GM12891 (cell line): ENCODE measurements around the gene MDFIC2.
"Not testable (repeated sequence)": the region's sequence is repeated elsewhere in the genome, so short reads cannot be mapped to it uniquely, and the experiment has no call there.

Experiments
- DNase-seq: peaks from one replicate; pipeline ENCODE4 v3.0.0; 2011; ENCODE audit warnings: low spot score; ENCODE audit not compliant: insufficient read length
- FAIRE-seq: peaks from 2 replicates; lab custom pipeline; 2011; peaks lifted over from hg19 to GRCh38; lab: Jason Lieb, UNC
- PAX5 ChIP-seq: IDR thresholded peaks from 2 replicates; pipeline ENCODE4 v1.6.1; 2011; ENCODE audit warnings: low read length, moderate library complexity, mild to moderate bottlenecking; ENCODE audit not compliant: insufficient read depth, severe bottlenecking
- POLR2A ChIP-seq: IDR thresholded peaks from 2 replicates; pipeline ENCODE4 v1.6.1; 2011; ENCODE audit warnings: low read depth, low read length, control low read depth
- POLR2AphosphoS5 ChIP-seq: IDR thresholded peaks from 2 replicates; pipeline ENCODE4 v1.6.1; 2011; ENCODE audit warnings: low read depth, low read length, control low read depth
- POU2F2 ChIP-seq: IDR thresholded peaks from 2 replicates; pipeline ENCODE4 v1.6.1; 2011; ENCODE audit warnings: low read depth, mild to moderate bottlenecking, control low read depth, low read length, moderate library complexity
- SPI1 ChIP-seq: IDR thresholded peaks from 2 replicates; pipeline ENCODE4 v1.6.1; 2011; ENCODE audit warnings: low read depth, low read length, control low read depth
- TAF1 ChIP-seq: IDR thresholded peaks from 2 replicates; pipeline ENCODE4 v1.6.1; 2011; ENCODE audit warnings: low read depth, low read length, control low read depth

The MDFIC2 gene

DNA sequence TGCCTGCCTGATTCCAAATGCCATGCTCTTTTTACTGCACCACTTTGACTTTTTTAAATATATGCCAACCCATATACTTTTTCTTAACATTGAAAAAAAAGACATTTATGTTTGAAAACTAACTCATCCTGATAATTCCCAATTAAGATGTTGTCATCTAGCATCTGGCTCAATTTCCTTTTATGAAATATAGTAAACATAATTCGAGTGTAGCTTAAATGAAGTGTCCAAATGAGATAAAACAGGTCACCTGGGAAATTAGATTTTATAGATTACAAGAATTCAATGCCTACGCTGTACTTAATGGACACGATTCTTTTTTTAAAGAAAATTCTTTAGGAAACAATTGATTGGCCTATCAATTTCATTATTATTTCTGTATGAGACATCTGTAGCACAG lies 2.8 kb downstream of the MDFIC2 start:
- no peak for TF ChIP-seq POU2F2
- no peak for TF ChIP-seq PAX5
- no peak for TF ChIP-seq TAF1
- TF ChIP-seq POLR2A, result no peak
- no peak for TF ChIP-seq POLR2AphosphoS5
- TF ChIP-seq SPI1, result no peak
- no peak for FAIRE-seq
- no peak for DNase-seq

DNA sequence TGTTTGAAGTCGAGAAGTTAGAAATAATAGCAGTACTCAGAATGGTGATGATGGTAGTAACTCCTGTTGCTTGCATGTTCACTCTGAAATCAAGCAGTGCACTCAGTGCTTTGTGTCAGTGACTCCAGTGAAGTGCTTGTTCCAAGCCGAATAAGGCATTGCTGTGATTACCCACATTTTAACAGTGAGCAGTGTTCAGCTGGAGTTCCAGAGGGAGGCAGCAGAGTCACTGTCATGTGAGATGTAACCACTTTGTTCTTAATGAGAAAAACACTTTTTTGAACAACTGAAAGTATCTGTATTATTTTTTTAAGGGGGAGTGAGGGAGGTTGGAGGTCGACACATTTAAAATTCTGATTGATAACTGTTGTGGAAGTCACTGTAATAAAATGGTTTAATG lies 3.7 kb downstream of the MDFIC2 start:
- no peak for DNase-seq

DNA sequence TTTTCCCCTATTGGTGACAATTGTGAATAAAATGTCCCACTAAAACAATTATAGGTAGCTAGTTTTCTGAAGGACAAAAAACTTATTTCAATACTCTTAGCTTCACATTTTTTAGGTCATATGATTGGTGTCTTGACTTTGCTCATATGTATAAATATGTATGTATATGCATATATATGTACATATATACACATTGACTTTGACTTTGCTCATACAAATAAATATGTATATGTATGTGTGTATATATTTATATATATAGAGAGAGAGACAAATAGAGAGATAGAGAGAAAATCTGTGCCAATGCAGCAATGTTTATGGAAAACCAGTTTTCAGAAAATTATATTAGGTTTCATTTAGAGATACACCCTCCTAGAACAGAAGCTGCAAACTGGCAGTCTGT lies 5.7 kb downstream of the MDFIC2 start:
- FAIRE-seq (no peak), DNase-seq (no peak)

More for the DNA sequence above, 3.7 kb downstream of the MDFIC2 start:
- FAIRE-seq, result no peak
- no peak for TF ChIP-seq POU2F2
- no peak for TF ChIP-seq SPI1
- no peak for TF ChIP-seq POLR2AphosphoS5
- no peak for TF ChIP-seq PAX5
- no peak for TF ChIP-seq TAF1
- no peak for TF ChIP-seq POLR2A

DNA sequence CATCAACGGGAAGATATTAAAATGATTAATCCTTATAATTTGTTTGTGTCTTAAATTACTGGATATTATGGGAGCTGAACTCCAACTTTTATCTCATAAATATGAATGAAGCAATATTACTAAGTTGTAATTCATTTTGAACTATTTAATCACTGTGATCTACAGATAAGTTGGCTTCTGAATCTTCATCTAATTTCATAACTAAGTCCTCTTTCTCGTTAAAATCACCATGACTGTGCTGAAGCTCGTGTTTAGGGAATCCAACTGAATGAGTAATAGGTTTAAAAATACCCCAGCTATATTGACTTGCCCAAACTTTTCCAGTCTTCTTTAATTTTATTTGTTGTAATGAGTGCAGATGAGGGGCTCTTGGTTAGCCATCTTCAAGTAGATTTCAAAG lies 14.1 kb downstream of the MDFIC2 start:
- DNase-seq (no peak), FAIRE-seq (no peak)
- no peak for TF ChIP-seq SPI1
- TF ChIP-seq POLR2A, result no peak
- TF ChIP-seq POU2F2, result no peak
- no peak for TF ChIP-seq TAF1
- no peak for TF ChIP-seq POLR2AphosphoS5
- TF ChIP-seq PAX5, result no peak

More for the DNA sequence above, 5.7 kb downstream of the MDFIC2 start:
- no peak for TF ChIP-seq POLR2AphosphoS5
- TF ChIP-seq POU2F2, result no peak

DNA sequence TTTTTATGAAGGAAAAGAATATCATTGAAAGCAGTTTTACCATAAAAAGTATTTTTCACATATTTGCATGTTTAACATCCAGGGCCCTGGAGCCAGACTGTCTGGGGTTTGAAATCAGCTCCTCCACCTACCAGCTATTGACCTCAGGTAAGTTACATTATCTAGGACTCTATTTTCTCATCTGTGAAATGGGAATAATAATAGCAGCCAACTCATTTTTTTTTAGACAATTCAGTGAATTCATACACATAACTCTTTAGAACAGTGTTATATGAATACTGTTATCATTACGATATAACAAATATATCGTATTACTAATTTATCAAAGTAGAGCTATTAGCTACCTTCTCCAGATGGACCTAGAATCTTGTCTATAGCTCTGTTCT lies 21.3 kb downstream of the MDFIC2 start:
- FAIRE-seq, result no peak
- TF ChIP-seq TAF1, result no peak
- no peak for TF ChIP-seq SPI1
- TF ChIP-seq PAX5, result no peak
- no peak for TF ChIP-seq POLR2AphosphoS5
- no peak for TF ChIP-seq POU2F2
- no peak for DNase-seq

DNA sequence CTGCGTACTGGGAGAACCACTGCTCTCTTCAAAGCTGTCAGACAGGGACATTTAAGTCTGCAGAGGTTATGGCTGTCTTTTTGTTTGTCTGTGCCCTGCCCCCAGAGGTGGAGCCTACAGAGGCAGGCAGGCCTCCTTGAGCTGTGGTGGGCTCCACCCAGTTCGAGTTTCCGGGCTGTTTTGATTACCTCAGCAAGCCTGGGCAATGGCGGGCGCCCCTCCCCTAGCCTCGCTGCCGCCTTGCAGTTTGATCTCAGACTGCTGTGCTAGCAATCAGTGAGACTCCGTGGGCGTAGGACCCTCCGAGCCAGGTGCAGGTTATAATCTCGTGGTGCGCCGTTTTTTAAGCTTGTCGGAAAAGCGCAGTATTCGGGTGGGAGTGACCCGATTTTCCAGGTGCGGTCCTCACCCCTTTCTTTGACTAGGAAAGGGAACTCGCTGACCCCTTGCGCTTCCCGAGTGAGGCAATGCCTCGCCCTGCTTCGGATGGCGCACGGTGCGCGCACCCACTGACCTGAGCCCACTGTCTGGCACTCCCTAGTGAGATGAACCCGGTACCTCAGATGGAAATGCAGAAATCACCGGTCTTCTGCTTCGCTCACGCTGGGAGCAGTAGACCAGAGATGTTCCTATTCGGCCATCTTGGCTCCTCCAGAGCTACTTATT lies 21.9 kb downstream of the MDFIC2 start:
- DNase-seq, FAIRE-seq: not testable (repeated sequence)

DNA sequence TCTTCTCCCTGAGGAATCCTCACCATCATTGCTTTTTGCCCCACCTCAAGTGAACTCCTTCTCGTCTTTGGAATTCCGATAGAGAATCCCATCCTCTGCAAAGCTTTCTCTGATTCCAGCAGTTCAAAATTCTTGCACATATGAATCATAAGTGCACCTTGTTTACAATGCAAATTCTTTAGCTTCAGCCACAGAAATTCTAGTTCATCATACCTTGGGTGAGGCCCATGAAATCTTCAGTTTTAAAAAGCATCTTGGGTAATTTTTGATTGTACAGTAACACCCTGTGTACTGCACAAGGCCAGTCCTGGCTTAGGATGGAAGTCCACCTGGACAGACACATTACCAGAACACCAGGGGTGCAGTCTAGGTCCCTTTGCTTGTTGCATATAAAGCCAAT lies 30.8 kb downstream of the MDFIC2 start:
- FAIRE-seq (no peak), DNase-seq (no peak)
- TF ChIP-seq POLR2AphosphoS5 (no peak), PAX5 (no peak), POLR2A (no peak), SPI1 (no peak), TAF1 (no peak), POU2F2 (no peak)

DNA sequence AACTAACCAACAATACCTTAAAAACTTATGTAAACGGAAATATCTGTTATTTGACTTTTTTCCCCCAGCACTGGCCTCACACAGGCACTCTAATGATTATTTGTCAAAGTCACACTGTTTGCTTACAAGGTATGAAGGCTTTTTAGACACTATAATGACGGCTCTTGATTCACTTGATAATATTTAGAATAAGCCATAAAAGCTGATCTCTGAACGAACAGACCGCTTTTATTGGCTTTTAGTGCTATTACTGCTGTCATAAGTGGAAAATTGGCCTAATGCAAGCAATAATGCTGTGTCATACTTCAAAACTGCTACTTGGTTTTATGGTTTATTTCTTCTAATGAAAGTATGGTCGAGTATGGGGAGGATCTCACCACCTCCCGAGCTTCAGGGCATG lies 35.1 kb downstream of the MDFIC2 start:
- TF ChIP-seq TAF1 (no peak), PAX5 (no peak), POU2F2 (no peak), SPI1 (no peak), POLR2A (no peak), POLR2AphosphoS5 (no peak)
- FAIRE-seq (no peak), DNase-seq (no peak)

DNA sequence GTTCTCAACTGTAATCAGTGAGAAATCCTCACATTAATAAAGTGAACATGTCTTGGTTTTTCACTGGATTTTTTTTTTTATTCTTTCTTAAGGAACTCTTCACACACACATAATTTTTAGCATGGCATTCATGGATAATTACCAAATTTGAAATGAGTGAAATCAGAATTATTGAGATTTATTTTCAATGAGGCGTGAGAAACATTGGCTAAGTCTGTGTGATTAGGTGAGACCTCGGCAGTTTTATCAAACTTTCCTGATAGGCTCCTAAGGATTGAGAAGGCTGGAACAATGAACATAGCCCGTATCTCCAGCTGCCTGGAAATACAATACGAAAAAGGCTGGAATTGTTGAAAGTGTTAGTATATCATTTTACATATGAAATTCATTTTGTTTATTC lies 35.5 kb downstream of the MDFIC2 start:
- DNase-seq (no peak), FAIRE-seq (no peak)
- TF ChIP-seq TAF1, result no peak
- TF ChIP-seq PAX5, result no peak
- TF ChIP-seq POU2F2, result no peak
- no peak for TF ChIP-seq SPI1
- TF ChIP-seq POLR2AphosphoS5, result no peak
- TF ChIP-seq POLR2A, result no peak

DNA sequence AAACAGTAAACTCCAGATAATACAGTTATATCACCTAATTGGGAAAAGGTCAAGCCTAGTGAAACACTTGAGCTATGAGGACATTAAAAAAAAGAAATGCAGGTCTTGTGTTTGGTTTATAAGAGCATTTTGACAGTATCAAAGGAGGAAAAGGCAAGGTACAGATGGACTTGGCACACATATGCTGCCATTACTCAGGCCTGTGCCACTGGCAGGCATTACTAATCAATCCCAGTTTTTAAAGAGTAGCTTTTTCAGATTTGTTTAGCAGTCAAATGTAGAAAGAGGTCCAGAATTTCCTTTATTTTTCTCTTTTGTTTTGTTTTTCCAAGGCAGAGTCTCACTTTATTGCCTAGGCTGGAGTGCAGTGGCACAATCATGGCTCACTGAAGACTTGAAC lies 38.9 kb downstream of the MDFIC2 start:
- TF ChIP-seq TAF1 (no peak), POLR2AphosphoS5 (no peak), POU2F2 (no peak)
- no peak for FAIRE-seq
- no peak for DNase-seq

DNA sequence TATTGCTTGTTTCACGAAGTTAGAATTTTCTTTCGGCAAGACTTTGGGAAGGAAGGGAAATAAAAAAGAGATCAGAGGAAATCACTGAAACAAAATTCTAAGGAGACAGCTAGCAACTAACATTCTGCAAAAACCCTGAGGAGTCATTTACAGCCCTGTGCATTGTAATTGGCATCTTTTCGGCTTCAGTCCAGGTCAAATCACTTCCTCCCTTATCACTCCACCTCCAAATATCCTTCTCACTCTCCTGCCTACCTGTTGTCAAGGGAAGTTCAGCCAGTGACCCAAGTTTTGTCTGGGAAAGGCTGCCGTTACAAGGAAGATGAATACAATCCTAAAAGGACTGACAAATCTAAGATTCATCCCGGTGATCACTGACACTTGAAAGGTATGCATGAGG lies 39.6 kb downstream of the MDFIC2 start:
- no peak for TF ChIP-seq POU2F2
- no peak for TF ChIP-seq PAX5
- TF ChIP-seq POLR2A, result no peak
- TF ChIP-seq POLR2AphosphoS5, result no peak
- TF ChIP-seq TAF1, result no peak
- TF ChIP-seq SPI1, result no peak
- DNase-seq (no peak), FAIRE-seq (no peak)
